Endothelial cell of umbilical vein (primary cell): ENCODE results near the gene FHIT. TPM values are rescaled to one million over a fixed set of nuclear protein-coding genes. Genes with fewer than 3 reads are reported as not detected.

ENCODE experiments used
- BruUV-seq: library from RNA; stranded (reverse); fragments of 400-500 nt; replicated peaks from 2 replicates; lab custom pipeline; 2021; lab: Mats Ljungman, UMichigan
- CTCF ChIA-PET: fragments of 300-600, 350-600 bp; sonication (Branson Sonifier 250); formaldehyde crosslinking; loops from one replicate; lab custom pipeline; 2021; ENCODE audit warnings: antibody characterized with exemption, inconsistent platforms; lab: Charles Lee
- POLR2A ChIA-PET: fragments of 300-600, 350-600 bp; sonication (Branson Sonifier 250); formaldehyde crosslinking; loops from one replicate; lab custom pipeline; 2021; ENCODE audit warnings: antibody characterized with exemption, inconsistent platforms; lab: Charles Lee
- DNase-seq: peaks from one replicate; pipeline ENCODE4 v3.0.0-alpha.2; 2011; ENCODE audit warnings: low read depth, low spot score
- FAIRE-seq: peaks from 2 replicates; lab custom pipeline; 2011; peaks lifted over from hg19 to GRCh38; lab: Jason Lieb, UNC
- H2AFZ ChIP-seq: 2 replicates; pipeline ENCODE4 v1.6.0; 2012; ENCODE audit warnings: low read depth, low read length, control low read depth, inconsistent platforms
- H3K27ac ChIP-seq: 2 replicates; pipeline ENCODE4 v1.5.1; 2011; ENCODE audit warnings: low read depth, mild to moderate bottlenecking, control low read depth, low read length, moderate library complexity; ENCODE audit not compliant: insufficient read depth
- H3K27me3 ChIP-seq, 2 experiments: 2 replicates each; pipeline versions ENCODE4 v1.6.0 to v1.6.1; 2011; ENCODE audit warnings: low read length in 2 of 2, mixed read lengths in 1 of 2; ENCODE audit not compliant: control insufficient read depth in 2 of 2, insufficient read depth in 2 of 2
- H3K36me3 ChIP-seq, 2 experiments: 2 replicates in 1 of 2; 3 replicates in 1 of 2; pipeline ENCODE4 v1.5.1; 2011; ENCODE audit warnings: low read length in 2 of 2, mild to moderate bottlenecking in 1 of 2, moderate library complexity in 1 of 2; ENCODE audit not compliant: control insufficient read depth in 2 of 2, insufficient read depth in 2 of 2; ENCODE audit errors: extremely low read depth in 1 of 2
- H3K4me1 ChIP-seq: 3 replicates; pipeline ENCODE4 v1.5.1; 2011; ENCODE audit warnings: mild to moderate bottlenecking, low read length; ENCODE audit not compliant: control insufficient read depth, insufficient read depth; ENCODE audit errors: extremely low read depth
- H3K4me2 ChIP-seq: 2 replicates; pipeline ENCODE4 v1.6.1; 2011; ENCODE audit warnings: low read length, control low read depth, mixed read lengths; ENCODE audit not compliant: insufficient read depth
- H3K4me3 ChIP-seq, 3 experiments: fragments of 200-600 bp in 1 of 3; sonication (generic), shearing (Covaris generic) in 1 of 3; replicated peaks in 1 of 3; 2 replicates each; pipeline ENCODE4 v1.5.1; 2011 to 2016; ENCODE audit warnings: control low read depth in 3 of 3, low read length in 3 of 3, mild to moderate bottlenecking in 2 of 3, inconsistent platforms in 1 of 3, low read depth in 1 of 3, moderate library complexity in 1 of 3; ENCODE audit not compliant: insufficient read depth in 1 of 3
- H3K79me2 ChIP-seq: 2 replicates; pipeline ENCODE4 v1.6.0; 2012; ENCODE audit warnings: low read length, inconsistent platforms; ENCODE audit not compliant: control insufficient read depth, insufficient read depth
- H3K9ac ChIP-seq: replicated peaks from 2 replicates; pipeline ENCODE3; 2011; ENCODE audit warnings: low read length, control low read depth; ENCODE audit not compliant: insufficient read depth; ENCODE audit errors: extremely low read depth
- H3K9me1 ChIP-seq: replicated peaks from 3 replicates; pipeline ENCODE4 v1.6.0; 2011; ENCODE audit warnings: mild to moderate bottlenecking, low read length; ENCODE audit not compliant: control insufficient read depth, insufficient read depth; ENCODE audit errors: extremely low read depth
- H3K9me3 ChIP-seq: replicated peaks from 2 replicates; pipeline ENCODE4 v1.5.1; 2012; ENCODE audit warnings: low read length, inconsistent platforms; ENCODE audit not compliant: control insufficient read depth, insufficient read depth
- H4K20me1 ChIP-seq: replicated peaks from 2 replicates; pipeline ENCODE3; 2011; ENCODE audit warnings: mild to moderate bottlenecking, low read length; ENCODE audit not compliant: control insufficient read depth, insufficient read depth; ENCODE audit errors: extremely low read depth
- CTCF ChIP-seq, 2 donors: IDR thresholded peaks; 1 replicate in 1 of 2; 2 replicates in 1 of 2; pipeline ENCODE4 v1.5.1; 2011; ENCODE audit warnings: low read length in 2 of 2, mild to moderate bottlenecking in 2 of 2, moderate library complexity in 2 of 2, control low read depth in 1 of 2, inconsistent platforms in 1 of 2, low read depth in 1 of 2; ENCODE audit not compliant: insufficient read depth in 1 of 2; ENCODE audit errors: extremely low read depth in 1 of 2
- EZH2 ChIP-seq: IDR thresholded peaks from 2 replicates; pipeline ENCODE4 v1.6.1; 2012; ENCODE audit warnings: borderline replicate concordance, low read depth, mild to moderate bottlenecking, moderate library complexity, low read length, inconsistent platforms; ENCODE audit not compliant: severe bottlenecking
- FOS ChIP-seq: IDR thresholded peaks from 2 replicates; pipeline ENCODE4 v1.6.1; 2011; ENCODE audit warnings: mild to moderate bottlenecking, low read length, moderate library complexity, borderline replicate concordance; ENCODE audit not compliant: insufficient read depth
- GATA2 ChIP-seq: IDR thresholded peaks from 2 replicates; pipeline ENCODE4 v1.7.0; 2011; ENCODE audit warnings: low read depth, mild to moderate bottlenecking, moderate library complexity, mixed read lengths, low read length; ENCODE audit not compliant: insufficient read length, insufficient read depth
- JUN ChIP-seq: IDR thresholded peaks from 2 replicates; pipeline ENCODE4 v1.6.1; 2011; ENCODE audit warnings: borderline replicate concordance, low read depth; ENCODE audit not compliant: insufficient read length, insufficient read depth
- MAX ChIP-seq: IDR thresholded peaks from 2 replicates; pipeline ENCODE4 v1.6.1; 2011; ENCODE audit not compliant: insufficient read depth, insufficient read length
- MYC ChIP-seq: IDR thresholded peaks from one replicate; pipeline ENCODE4 v1.6.1; 2011; ENCODE audit warnings: mild to moderate bottlenecking, low read depth, low read length
- POLR2A ChIP-seq: IDR thresholded peaks from 2 replicates; pipeline ENCODE4 v1.6.1; 2012; ENCODE audit warnings: low read depth, mild to moderate bottlenecking, control low read depth, low read length
- POLR2AphosphoS5 ChIP-seq: IDR thresholded peaks from 2 replicates; pipeline ENCODE4 v1.6.1; 2012; ENCODE audit warnings: low read depth, mild to moderate bottlenecking, control low read depth, low read length, moderate library complexity; ENCODE audit not compliant: insufficient read depth
- dilution Hi-C: fragments of 300-500 bp; cut with MboI; formaldehyde crosslinking; loops from one replicate; pipeline ENCODE4 v1.15.0; 2019; ENCODE audit warnings: low sequenced_read_pairs; ENCODE audit not compliant: extremely low pct_ligation_motif_present
- intact Hi-C: fragments of 100-400 bp; cut with micrococcal nuclease; formaldehyde crosslinking; loops from one replicate; pipeline ENCODE4 v1.10.0; 2022
- polyA plus RNA-seq, 4 experiments: library from polyadenylated mRNA; depleted of rRNA in 3 of 4; stranded (reverse) in 3 of 4; unstranded in 1 of 4; fragments of >200 nt; gene quantifications; 2 replicates each; pipeline versions ENCODE4 v1.2.1 to v1.2.3, GENCODE V29; 2011 to 2012; ENCODE audit warnings: missing spikeins in 1 of 4
- total RNA-seq: library from RNA; stranded (reverse); gene quantifications from 2 replicates; pipeline ENCODE4 v1.2.3, GENCODE V29; 2021

Gene FHIT
- total and polyA plus RNA-seq, 2 donors (not counting 3 experiments of a cell fraction or from before 2014, with no cell fraction given) = 0.47 to 2.2 TPM

- dilution Hi-C loops (no loop called here), intact Hi-C loops (no loop called here)
- Histone ChIP-seq H2AFZ (no peak overlapping the region), H3K27me3 (no peaks in the 10 kb centered on the region), H3K4me3 (no peak overlapping the region), H3K9ac (no peak overlapping the region), H3K9me1 (no peaks in the 10 kb centered on the region), H3K36me3 (no peaks in the 10 kb centered on the region), H3K9me3 (no peaks in the 10 kb centered on the region), H4K20me1 (no peaks in the 10 kb centered on the region), H3K79me2 (no peaks in the 10 kb centered on the region), H3K4me2 (no peak overlapping the region), H3K27ac (no peak overlapping the region), H3K4me1 (no peaks in the 10 kb centered on the region)
- no peak for TF ChIP-seq POLR2A
- TF ChIP-seq MAX = no peak
- no peak for TF ChIP-seq EZH2
- TF ChIP-seq POLR2AphosphoS5 = no peak
- TF ChIP-seq CTCF (IDR thresholded peaks at IDR 0.05; ENCODE audit: extremely low read depth in 1 of 2, insufficient read depth in 1 of 2, low read depth in 1 of 2, low read length in 2 of 2) = no peak
- TF ChIP-seq MYC = no peak
- TF ChIP-seq FOS = no peak
- no peak for TF ChIP-seq GATA2
- no peak for TF ChIP-seq JUN
- FAIRE-seq = no peak
- BruUV-seq = no TSS peak
- CTCF ChIA-PET = no interaction called here
- DNase-seq = no peak
- POLR2A ChIA-PET = no interaction called here
Measured at GRCh38 chr3:60514085-60514649, 737.1 kb downstream of the FHIT start.
